Heart left ventricle (tissue), 13 donors: ENCODE results near the gene FCHSD2.

Experiments
- CTCF ChIP-seq, 12 donors: fragments of 200-600 bp; sonication (generic) in 4 of 12; IDR thresholded peaks; one replicate each; pipeline versions ENCODE4 v1.5.0 to v1.8.0; 2018 to 2022; ENCODE audit warnings: antibody characterized with exemption in 12 of 12, mild to moderate bottlenecking in 5 of 12
- POLR2A ChIP-seq, 2 donors: fragments of 450-650 bp; IDR thresholded peaks; one replicate each; pipeline ENCODE4 v1.6.1; 2017; ENCODE audit warnings: antibody characterized with exemption in 2 of 2, mild to moderate bottlenecking in 2 of 2, moderate library complexity in 2 of 2
- donor health status: ischemic (EF 13 %, LVEDD 7.1; RV severe dilation, severe dysfunction).
- donor health status: DM: no; HTN: yes; CAD: no.
- donor health status: DM: no; HTN: no; CAD: no.
- donor health status: ischemic (EF 25% LVEDD 6.9; RV normal size, moderate dysfunction).
- donor health status: ischemic (EF 25% LVEDD 5.7; RV mildly dilated, moderate dysfunction).
- donor health status: ischemic (EF 35%, LVEDD 5.7; RV mildly dilated, moderate dysfunction).
- donor health status: nonischemic (EF 11% LVEDD 7.7; RV severe dilation, severe dysfunction).
- donor health status: DM: yes; HTN: yes; CAD: no.
- donor health status: PGD.
- donor health status: ischemic (EF 29% LVEDD 5.4; RV normal size, mild dysfunction).
- donor health status: nonischemic (EF 23%, LVEDD 6.1; RV moderate dilation, normal function).

- TF ChIP-seq CTCF (IDR thresholded peaks at IDR 0.05) (no peak), POLR2A (IDR thresholded peaks at IDR 0.05) (no peak)
Observed at GRCh38 chr11:72974487-72975205, 167.5 kb downstream of the FCHSD2 start.
